ENCODE data around the gene CDC27.
A peak's percentile ranks its signal among the peaks of the same experiment; 100 is the strongest.
"Not testable (repeated sequence)": the region's sequence is repeated elsewhere in the genome, so short reads cannot be mapped to it uniquely, and the experiment has no call there.

Gene CDC27

DNA sequence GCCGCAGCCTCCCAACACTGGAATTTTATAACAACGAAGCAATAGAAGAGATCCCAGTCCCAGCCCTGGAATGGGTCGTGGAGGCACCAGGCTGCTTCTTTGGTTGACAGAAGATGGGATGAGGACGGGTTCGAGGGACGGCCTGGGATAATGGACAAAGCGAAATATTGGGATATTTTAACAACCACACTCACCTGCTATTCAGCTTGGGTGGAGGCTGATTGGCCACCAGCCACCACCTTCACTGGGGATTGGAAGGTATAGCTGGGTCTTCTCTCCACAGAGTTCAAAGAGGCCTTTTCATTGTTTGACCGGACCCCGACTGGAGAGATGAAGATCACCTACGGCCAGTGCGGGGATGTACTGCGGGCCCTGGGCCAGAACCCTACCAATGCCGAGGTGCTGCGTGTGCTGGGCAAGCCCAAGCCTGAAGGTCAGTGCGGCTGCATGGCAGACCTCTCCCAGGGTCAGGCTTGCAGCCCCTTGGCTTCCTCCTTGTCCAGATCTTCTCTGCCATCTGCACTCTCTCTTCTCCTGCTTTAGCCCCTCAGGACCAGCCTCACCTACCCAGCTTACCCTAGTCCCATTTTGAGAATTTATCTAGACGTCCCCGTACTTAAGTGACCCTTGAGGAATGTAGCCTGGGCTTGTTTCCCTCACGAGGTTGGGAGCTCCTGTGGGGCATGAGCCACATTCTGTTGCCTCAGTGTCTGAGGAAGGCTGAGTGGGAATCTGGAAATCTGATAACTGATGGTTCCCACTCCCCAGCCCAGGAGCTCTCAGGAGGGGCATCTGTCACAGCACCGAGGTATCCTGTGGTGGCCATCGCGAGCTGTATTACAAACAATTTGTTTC lies 30.8 kb upstream of the CDC27 start:
- DNase-seq: no peak

DNA sequence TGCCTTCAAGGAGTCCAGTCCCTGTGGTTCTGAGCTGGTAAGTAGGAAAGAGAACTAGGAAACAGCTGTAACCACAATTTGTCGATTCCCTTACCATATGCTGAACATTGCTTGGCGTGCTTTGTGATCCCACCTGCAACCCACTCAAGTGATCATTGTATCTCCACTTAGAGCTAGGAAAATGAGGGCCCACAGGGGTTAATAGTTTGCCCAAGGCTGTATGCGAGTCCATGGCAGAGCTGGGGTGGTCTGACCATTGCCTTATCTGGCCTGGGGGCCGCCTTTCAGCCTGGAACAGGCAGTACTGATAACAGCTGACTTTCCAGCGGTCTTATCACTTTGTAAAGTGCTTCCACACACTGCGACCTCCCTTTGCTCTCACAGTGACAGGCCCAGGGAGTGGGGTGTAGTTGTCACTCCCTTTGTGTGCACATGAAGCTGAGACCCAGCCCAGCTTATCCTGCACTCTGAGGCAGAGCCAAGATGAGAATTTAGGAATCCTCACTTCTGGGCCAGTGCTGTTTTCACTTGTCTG lies 29.9 kb upstream of the CDC27 start:
- no peak for DNase-seq

DNA sequence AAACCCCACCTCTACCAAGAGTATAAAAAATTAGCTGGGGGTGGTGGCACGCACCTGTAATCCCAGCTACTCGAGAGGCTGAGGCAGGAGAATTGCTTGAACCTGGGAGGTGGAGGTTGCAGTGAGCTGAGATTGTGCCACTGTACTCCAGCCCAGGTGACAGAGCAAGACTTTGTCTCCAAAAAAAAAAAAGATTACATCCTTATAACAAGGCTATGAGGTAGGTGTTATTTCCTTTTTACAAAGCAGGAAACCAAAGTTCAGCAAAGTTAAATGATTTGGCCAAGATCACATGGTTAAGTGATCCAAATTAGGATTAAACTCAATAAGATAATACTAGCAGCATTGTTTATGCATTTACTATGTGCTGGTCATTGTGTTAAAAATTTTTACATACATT lies 28.2 kb upstream of the CDC27 start:
- not testable (repeated sequence) for DNase-seq

DNA sequence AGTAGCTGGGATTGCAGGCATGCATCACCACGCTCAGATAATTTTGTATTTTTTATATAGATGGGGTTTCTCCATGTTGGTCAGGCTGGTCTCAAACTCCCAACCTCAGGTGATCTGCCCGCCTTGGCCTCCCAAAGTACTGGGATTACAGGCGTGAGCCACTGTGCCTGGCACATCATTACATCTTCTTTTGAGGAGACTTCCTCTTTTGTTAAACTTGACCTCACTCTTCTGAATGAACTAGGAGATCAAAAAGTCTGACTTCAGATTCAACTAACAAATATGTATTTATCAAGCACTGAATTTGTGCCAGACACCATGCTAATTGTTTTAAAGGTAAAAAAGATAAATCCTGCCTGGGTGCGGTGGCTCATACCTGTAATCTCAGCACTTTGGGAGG lies 27.7 kb upstream of the CDC27 start:
- not testable (repeated sequence) for DNase-seq

DNA sequence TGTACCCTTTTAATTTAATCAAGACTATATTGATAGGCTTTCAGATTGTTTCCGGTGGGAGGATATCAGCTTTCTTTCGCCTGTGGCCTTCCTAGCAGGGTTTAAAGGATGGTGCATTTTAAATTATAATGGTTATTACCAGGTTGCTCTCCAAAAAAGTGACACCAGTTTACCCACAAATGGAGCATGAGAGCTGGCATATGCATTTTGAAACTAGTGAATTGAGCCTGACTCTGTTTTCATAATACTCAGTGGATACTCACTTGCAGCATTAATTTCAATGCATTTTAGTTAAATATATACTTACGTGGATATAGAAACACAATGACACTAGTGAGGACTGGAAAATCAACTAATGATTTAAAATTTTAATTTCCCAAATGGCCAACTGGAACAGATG lies 25.8 kb upstream of the CDC27 start:
- DNase-seq: no peak

DNA sequence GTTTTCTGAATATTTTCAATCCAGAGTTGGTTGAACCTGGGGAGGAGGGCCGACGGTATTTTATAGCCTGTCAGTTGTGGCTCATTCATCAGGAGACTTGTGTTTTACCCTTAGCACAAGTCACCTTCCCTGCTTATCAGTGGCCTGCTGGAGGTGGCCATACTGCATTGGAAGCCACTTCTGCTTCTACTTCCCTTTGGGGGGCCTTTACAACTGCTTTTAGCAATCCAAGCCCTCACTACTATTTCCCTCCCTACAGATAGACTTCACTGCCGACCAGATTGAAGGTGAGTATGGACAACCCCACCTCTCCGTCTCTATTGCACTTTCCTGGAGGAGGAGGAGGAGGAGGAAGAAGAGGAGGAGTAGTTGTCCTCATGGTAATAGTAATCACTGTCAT lies 24.4 kb upstream of the CDC27 start:
- DNase-seq: no peak

DNA sequence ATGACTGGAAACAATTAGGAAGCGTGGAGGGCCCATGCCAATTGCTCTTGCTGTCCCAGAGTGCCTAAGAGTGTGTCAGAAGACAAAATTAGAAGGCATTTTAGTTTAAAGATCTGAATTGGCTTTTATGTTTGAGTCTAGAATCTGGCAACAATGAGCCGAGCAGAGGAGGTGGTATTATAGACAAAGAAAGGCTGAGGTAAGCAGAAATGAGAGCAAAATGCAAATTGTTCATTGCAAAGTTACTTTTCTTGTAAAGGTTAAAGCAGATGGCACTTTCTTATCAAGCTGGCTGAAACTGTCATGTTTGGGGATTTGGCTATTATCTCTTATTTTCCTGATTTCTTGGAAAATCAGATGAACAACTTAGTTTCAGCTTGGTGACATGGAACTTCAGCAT lies 23.4 kb upstream of the CDC27 start:
- DNase-seq: no peak

DNA sequence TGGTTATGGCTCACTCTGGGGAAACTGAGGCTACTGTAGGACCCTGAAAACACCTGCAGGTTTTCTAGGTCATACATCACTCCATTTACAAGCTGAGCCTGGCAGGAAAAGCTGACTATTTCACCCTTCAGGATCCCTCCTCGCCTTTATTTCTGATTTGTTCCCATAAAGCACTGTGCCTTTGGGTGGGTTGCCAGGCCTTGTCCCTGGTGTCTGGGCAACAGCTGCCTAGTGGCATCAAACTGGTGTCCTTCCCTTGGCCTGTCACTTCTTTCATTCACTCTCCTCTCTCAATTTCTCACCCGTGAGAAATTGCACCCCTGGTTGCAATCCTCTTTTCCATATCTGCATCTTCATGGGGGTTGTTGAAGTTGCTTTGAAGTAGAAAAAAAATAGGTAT lies 21.7 kb upstream of the CDC27 start:
- DNase-seq: no peak

DNA sequence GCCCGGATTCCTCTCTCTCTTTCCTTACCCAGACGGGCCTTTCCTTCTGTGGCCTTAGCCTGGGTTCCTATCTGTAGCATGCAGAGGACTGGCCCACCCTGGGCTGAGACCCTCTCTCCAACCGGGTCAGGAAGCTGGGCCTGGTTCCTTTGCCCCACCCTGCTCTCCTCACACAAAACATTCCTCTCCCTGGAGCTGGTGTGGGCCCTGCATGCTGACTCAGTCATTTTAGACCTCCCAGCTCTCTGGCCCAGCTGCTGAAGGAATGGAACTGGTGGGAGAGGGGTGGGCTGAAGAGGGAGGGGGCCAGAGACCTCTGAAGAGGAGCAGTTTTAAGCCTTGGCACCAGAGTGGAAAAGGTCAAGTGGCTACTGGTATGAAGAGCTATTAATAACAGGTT lies 21.0 kb upstream of the CDC27 start:
- DNase-seq: no peak

DNA sequence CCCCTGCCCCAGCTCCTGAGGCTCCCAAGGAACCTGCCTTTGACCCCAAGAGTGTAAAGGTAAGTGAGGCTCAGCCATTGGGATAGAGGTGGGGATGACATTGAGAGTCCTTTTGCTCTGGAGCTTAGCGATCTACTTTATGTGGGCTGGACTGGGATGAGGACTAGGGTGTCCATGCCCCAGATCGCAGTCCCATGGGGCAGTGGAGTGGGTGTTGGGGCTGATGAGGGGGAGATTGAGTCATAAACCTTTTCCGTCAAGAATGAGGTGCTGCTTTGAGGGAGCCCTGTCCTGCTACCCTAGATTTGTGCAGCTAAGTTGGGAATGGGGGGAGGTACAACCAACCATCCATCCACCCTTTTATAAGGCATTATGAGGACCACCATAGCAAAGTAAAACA lies 20.4 kb upstream of the CDC27 start:
- DNase-seq: no peak

DNA sequence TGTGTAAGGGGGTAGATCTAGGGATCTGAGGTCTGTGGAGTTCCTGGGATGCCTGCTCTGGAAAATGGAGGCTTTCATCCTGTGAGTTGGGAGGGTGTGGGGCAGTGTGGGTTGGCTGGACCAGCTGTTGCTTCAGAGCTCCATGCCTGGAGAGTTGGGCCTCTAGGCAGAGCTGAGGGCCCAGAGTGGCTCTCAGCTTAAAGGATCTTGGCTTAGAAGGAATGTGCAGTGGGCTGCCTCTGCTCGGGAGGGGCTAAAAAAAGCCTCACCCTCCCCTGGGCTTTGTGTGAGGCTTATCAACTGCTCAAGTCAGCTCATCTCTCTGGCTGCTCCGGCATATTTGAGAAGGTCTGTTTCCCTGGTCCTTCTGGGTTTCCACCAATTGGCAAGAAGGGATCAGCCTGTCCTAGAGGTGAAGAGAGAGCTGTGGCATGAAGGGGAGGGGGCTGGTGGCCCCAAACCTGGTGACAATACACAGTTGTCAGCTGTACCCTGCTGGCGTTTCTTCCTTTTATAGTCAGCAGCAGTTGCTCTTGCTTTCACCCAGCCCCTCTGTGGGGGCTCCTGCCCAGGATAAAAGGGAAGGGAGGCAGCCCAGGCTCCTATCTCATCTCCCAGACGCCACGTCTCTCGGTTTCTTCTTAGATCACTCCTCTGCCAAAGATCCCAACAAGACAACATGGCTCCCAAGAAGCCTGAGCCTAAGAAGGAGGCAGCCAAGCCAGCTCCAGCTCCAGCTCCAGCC lies 19.8 kb upstream of the CDC27 start, which contains the start of gene MYL4:
Gene MYL4 (plus strand): TSS at position 605 of the 745 bp plus-strand sequence. CDS start 75 bp downstream, at position 680.
- no peak for DNase-seq

DNA sequence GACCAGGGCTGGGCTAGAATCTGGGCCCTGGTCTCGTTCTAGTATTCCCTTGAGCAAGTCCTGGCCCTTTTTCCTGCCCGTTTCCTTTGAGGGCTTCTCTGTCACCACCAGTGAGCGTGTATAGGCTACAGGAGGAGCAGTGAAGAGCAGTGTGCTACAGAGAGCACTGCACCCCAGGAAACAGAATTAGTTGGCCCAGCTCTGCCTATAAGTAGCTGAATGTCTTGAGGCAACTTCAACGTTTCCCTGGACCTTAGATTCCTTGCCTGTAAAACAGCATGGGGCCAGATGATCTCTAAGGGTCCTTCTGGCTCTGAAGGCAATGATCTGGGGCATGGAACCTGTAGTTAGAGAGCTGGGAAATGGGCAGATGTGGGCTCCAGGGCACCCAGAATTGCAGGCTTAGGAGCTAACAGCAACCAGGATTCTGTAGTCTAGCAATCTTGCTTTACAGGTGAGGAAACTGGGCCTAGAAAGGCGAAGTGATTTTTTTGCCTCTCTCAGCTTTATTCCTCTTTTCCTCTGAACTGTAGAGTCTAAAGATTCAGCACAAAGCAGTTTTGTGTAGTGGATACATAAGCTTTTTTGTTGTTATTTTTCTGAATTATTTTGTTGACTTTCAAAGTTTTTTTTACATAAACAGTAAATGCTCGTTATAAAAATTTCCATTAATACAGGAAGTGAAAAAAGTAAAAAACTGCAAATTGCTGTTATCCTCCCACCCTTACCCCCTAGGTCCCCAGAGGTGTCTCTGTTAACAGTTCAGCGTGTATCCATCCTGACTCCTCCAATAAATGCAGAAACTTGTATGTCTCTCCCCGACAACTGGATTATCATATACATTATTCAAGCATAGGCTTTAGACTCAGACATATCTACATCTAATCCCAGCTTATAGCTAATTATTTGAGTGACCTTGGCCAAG lies 18.3 kb upstream of the CDC27 start:
- no peak for DNase-seq

DNA sequence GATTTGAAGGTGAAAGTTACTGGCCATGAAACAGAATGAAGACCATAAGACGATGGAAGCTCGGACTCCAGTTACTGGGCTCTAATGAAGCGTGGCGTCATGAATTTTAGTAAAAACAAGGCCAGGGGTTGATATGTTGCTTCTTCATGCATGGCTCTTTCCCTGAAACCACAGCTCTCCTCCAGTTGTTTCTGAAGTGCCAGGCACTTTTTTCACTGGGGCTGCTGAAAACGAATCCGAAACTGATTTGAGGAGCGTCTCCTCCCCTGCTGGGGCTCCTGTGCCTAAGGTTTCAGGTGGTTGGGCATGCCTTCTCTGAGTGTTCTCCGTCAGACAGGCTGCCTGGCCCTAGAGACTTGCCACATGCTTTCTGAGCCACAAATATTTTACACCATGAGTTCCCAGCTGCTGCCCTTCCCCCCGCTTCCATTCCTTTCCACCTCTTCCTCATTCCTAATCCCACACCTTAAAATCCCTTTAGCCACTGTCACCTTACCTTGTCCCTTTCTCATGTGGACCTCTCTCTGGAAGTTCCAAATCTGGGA lies 16.4 kb upstream of the CDC27 start:
- DNase-seq: peak; percentile 51

DNA sequence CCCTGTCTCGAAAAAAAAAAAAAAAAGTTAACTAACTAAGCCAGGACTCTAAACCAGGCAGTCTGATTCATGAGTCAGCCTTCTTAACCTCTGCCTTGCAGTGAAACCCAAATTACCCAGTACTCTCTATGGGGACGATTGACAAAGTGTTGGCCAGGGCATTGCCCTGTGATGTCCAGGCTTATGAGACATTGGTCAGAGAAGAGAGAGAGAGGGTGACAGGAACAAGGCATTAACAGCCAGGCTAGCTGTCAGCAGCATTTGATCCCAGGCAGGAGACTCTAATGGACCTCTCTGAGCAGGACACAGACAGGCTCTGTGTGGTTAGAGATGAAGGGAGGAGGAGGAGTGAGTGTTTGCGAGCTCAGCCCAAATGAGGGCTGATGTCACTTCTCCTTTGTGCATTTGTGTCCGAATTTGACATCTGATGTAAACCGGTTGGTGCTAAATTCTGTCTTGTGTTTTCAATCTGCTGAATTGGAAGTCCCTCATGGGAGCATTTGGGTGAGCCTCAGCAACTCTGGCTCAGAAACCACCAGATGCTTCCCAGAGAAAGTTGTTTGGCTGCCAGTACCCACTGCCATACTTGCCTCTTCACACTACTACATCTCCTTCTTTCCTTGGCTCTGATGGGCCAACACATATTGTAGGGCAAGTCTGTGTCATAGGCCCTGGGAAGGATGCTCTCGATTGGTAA lies 15.8 kb upstream of the CDC27 start:
- DNase-seq: no peak

DNA sequence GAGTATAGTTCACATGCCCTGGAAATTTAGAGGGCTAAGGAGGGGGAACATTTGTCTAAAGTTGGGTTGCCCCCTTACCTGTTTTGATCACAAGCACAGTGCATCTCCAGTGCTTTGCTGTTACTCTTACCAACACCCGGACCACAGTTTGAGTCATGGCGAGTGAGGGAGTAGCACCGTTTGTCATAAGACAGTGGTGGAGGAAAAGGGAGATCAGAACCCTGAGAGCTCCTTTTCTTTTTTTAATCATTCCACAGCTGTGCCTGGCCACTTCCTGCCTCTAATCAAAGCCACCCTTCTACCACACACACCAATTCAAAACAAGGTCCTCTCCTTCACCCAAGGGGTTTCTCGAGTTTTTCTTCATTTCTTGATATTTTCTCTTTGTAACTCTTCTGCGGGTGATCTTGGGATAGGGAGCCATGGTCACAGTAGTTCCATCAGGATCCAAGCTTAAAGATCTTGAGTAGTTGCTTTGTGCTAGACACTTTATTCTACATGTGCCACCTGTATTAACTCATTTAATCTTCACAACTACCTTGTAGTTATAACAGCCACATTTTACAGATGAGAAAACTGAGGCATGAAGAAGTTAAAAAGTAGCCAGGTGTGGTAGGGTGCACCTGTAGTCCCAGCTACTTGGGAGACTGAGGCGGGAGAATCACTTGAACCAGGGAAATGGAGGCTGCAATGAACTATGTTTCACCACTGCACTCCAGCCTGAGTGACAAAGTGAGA lies 15.1 kb upstream of the CDC27 start:
- no peak for DNase-seq

DNA sequence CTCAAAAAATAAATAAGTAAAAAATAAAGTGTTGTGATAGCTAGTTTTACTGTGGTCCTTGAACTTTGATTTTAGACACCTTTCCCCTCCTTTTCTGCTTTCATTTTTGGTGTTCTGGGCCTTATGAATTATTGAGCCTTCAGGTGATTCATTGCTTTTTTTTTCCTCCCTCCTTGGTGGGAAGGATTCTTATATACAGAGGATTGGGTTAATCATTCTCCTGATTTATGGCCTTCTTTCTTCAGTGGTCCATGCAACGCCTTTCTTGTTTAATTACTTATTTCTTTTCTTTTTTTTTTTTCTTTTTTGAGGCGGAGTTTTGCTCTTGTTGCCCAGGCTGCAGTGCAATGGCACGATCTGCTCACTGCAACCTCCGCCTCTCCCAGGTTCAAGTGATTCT lies 12.1 kb upstream of the CDC27 start:
- DNase-seq: no peak

DNA sequence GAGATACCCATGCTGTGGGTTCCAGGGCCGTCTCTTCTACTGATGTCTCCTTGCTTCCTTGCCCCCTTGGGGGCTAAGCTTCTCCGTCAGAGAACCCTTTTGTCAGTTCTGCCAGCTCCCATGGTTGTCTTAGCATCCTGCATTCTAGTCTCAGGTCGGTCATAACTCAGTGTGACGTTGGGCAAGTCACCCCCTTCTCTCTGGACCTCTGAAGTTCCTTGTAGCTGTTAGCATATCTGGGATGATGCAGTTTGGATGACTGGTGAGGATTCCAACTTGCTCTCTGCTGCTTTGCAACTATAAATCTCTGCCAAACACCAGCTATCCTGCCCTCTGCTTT lies 11.2 kb upstream of the CDC27 start:
- DNase-seq: no peak

DNA sequence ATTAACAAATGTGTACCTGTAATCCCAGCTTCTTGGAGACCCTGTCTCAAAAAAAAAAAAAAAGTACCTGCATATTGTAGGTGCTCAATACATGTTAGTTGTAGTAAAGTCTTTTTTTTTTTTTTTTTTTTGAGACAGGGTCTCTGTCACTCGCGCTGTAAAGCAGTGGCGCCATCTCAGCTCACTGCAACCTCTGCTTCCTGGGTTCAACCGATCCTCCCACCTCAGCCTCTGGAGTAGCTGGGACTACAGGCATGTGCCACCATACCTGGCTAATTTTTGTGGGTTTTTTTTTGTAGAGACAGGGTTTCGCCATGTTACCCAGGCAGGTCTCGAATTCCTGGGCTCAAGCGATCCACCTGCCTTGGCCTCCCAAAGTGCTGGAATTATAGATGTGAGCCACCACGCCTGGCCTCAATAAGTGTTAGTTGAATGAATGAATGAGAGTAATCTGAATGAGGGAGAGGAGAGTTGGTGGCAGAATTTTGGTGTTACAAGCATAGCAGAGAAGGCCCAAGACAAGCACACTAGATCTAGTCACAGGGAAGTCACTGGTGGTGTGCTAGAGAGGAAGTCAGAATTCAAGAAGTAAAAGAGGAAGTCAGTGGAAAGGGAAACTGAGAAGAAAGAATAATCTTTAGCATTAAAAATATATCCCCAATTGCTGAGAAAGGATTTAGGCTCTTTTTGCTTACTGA lies 10.7 kb upstream of the CDC27 start:
- no peak for DNase-seq

DNA sequence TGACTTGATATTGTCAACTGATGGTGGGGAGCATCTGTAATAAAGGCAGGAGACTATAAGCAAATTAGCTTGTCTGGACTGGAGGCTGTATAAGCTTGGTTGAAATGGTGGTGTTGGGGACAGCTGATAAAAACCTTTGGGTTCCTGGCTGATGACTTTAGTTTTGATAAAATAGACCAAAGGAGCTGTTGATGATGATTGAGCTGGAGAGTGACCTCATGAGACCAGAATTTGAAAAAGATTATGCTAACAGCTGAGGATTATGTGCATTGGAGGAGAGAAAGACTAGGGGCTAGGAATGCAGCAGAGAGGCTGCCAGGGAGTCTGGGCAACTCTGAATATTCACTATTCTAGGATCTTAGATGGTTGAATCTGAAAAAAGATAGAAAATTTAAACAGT lies 8.7 kb upstream of the CDC27 start:
- no peak for DNase-seq

DNA sequence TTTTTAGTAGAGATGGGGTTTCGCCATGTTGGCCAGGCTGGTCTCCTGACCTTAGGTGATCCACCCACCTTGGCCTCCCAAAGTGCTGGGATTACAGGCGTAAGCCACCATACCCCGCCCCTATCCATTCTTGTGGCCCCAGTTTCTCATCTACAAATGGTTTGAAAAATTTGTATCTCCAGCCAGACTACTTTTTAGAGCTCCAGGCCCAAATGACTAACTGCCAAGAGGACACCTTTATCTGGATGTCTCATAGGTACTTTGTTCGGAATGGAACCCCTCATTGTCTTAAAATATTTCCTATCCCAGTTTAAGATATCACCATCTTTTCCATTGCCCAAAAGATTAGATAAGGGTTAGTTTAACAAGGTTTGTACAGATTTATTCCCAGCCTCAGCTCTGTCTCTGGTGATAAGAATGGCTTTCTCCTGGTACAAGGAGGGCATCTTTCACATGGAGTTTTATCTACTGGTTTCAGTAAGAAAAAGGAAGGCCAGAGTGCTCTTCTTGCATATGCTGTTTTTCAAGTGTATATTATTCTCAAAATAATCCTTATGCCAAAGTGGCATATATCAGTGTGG lies 4.9 kb upstream of the CDC27 start:
- DNase-seq: no peak
